Choroid plexus epithelial cell (primary cell): Measurements from ENCODE around the gene TEAD2.

Experiments
- DNase-seq: peaks from one replicate; pipeline ENCODE4 v3.0.0-alpha.2; 2010; ENCODE audit warnings: low read depth
- H3K4me3 ChIP-seq: 2 replicates; pipeline ENCODE4 v1.5.1; 2011; ENCODE audit warnings: low read depth, mild to moderate bottlenecking, control low read depth, low read length, moderate library complexity
- TF ChIP-seq, protein P1 (sequence below): conservative IDR thresholded peaks from 2 replicates; pipeline ENCODE4 v1.5.1; 2011; ENCODE audit warnings: low read depth, mild to moderate bottlenecking, control low read depth, inconsistent platforms, low read length, moderate library complexity

The TEAD2 gene

DNA sequence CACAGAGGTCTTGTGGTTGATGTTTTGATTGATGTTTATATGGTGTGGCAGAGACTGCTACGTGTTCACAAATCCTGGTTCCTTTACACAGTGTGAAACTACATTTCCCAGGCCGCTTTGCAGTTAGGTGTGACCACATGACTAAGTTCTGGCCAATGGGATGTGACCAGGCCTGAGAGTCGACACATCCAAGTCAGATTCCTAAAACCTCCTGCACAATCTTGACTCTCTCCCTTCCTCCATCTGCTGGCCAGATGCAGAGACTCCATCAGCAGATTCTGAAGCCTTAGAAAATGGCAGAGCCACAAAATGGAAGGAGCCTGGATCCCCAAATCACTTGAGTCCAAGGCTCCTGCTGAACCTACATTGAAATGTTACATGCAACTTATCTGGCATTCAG lies 14.4 kb downstream of the TEAD2 start:
- TF ChIP-seq, protein P1, sequence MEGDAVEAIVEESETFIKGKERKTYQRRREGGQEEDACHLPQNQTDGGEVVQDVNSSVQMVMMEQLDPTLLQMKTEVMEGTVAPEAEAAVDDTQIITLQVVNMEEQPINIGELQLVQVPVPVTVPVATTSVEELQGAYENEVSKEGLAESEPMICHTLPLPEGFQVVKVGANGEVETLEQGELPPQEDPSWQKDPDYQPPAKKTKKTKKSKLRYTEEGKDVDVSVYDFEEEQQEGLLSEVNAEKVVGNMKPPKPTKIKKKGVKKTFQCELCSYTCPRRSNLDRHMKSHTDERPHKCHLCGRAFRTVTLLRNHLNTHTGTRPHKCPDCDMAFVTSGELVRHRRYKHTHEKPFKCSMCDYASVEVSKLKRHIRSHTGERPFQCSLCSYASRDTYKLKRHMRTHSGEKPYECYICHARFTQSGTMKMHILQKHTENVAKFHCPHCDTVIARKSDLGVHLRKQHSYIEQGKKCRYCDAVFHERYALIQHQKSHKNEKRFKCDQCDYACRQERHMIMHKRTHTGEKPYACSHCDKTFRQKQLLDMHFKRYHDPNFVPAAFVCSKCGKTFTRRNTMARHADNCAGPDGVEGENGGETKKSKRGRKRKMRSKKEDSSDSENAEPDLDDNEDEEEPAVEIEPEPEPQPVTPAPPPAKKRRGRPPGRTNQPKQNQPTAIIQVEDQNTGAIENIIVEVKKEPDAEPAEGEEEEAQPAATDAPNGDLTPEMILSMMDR, result peak; percentile 50
- DNase-seq, result peak; percentile 85
- no peak overlapping the region for H3K4me3 ChIP-seq

DNA sequence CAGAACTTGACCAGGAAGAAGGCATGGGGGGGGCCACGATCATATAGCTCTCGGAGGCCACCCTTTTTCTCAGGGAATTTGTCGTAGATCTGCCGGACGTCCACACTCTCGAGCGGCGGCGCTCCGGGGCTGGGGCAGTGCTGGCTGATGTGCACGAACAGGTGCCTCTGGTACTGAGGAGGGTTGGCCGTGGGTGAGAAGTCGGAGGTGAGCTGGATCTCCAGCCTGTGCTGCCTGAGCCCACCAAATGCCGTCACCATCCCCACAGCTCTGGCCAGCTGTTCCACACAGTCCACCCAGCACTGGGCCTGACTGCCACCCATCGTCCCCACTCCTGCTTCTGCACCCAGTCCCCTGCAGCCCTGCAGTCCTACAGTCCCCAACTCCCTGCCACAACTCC lies 15.0 kb downstream of the TEAD2 start:
- no peak for DNase-seq
- TF ChIP-seq, protein P1, result no peak
- no peak overlapping the region for H3K4me3 ChIP-seq

DNA sequence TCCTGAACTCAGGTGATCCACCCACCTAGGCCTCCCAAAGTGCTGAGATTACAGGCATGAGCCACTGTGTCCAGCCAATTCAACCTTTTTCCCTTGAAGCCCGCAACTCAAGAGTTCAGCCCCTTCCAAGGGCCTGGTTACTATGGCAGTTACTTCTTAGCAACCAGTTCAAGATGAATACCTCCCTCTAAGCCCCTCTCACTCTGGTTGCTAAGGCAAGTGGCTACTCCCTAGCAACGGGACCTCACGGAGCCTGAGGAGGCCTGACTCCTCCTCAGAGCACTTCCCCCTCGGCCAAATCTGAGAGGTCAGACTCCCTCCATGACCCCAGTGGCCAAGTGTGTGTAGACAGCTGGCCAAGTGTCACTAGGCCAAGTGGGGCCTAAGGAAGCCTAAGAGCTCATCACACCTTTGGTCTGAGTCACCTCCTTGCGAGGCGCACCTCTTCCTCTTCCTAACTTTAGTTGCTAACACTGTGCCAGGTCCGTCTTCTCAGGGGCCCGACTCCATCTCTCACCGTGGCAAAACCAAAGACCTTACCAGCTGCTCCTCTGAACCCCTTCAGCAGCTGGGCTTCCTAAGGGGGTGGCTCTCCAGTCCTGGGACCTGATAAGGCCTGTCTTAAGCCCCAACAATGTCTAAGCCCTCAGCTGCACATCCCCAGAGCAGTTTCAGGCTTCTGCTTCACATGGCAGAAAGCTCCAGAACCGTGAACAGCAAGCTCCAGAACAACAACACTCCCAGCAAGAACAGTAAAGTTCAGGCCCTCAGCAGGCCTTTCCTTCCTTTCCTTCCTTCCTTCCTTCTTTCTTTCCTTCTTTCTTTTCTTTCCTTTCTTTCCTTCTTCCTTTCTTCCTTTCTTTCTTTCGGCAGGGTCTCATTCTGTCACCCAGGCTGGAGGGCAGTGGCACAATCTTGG lies 17.5 kb downstream of the TEAD2 start:
- TF ChIP-seq, protein P1, result no peak
- DNase-seq, result no peak
- H3K4me3 ChIP-seq, result no peak overlapping the region

DNA sequence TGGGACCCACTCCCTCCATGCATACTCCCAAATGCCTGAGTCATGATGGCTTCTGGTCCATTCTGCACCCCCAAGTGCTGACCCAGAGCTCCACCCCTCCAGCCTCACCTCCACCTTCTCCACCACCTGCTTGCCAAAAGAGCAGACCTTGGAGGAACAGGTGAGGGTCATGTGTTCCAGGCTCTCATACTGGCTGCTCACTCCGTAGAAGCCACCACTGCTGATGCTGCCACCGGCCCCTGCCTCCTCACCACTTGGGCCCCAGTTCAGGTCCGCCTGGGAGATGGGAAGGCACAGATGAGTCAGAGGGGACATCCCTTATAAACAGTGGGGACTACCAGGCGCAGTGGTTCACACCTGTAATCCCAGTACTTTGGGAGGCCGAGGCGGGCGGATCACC lies 19.1 kb downstream of the TEAD2 start:
- H3K4me3 ChIP-seq, result no peak overlapping the region
- TF ChIP-seq, protein P1, result no peak
- DNase-seq, result no peak

DNA sequence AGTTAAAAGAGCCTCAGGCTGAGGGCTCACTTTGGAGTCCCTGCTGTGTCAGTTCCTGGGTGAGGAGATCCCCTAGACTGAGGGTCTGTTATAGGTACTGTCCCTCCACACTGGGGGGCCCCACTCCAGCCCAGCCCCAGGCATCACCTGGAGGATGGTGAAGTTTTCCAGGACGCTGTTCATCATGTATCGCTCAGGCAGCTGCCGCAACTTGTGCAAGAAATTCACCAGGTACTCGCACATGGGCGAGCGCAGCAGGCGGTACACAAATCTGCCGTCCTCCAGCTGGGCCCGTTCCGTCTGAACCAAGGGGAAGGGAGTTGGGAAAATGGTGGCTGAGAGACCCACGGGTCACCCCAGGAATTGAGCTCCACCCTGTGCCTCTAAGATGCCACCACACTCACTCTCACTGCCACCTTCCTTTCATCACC lies 19.9 kb downstream of the TEAD2 start:
- no peak overlapping the region for H3K4me3 ChIP-seq
- TF ChIP-seq, protein P1, result no peak

DNA sequence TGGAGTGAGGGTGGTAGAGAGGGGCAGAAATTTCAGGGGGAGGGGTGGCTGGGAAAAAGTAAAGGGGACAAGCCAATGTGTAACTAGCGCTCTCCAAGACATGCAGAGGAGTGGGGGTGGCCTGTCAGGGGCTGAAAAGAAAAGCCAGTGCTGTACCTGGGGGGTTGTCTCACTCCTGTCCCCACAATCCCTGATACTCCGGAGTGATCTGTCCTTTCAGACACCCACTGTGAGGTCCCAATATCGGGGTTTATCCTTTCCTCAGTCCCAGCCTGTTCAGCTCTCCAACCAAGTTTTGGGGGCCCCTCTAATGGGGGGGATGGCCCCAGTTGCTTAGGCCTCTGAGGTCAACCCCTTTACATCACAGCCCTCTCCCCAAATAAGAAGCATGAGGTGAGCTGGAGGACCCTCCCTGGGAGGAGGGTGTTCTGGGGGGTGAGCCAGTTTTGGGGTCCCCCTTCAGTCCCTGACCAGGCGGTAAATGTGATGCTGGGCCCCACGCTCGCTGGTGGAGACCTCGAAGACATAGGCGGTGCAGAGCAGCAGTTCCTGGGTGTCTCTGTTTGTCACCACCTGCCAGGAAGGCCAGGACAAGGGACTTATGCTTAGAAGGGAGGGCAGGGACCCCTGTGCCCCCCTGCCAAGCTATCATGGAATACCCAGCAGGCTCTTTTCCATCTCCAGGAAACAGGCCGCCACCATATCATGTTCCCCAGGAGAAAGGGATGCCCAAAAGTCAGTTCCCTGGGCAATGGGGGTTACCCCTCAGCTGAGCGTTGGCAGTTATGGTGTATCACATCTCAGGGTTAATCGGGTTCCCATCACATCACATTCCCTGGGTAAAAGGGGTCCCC lies 21.1 kb downstream of the TEAD2 start:
- H3K4me3 ChIP-seq, result no peak overlapping the region
- TF ChIP-seq, protein P1, result no peak
- no peak for DNase-seq

More for the DNA sequence above, 19.9 kb downstream of the TEAD2 start:
- no peak for DNase-seq
